K562 (cell line): Measurements from ENCODE around the gene NUP98. TPM values are rescaled to one million over a fixed set of nuclear protein-coding genes. Genes with fewer than 3 reads are reported as not detected.
A peak's percentile ranks its signal among the peaks of the same experiment; 100 is the strongest.

Experiments
- ETV6 ChIP-seq, 3 experiments: fragments of 150-350 bp in 1 of 3; sonication (generic) in 1 of 3; formaldehyde crosslinking in 1 of 3; IDR thresholded peaks; 2 replicates each; pipeline versions ENCODE4 v1.6.1 to v1.8.0; 2014 to 2022; ENCODE audit warnings: borderline replicate concordance in 2 of 3, low read depth in 2 of 3, antibody characterized with exemption in 1 of 3, low read length in 1 of 3, mild to moderate bottlenecking in 1 of 3, missing genetic modification reagents in 1 of 3
- MAZ ChIP-seq, 2 experiments: fragments of 450-650 bp in 1 of 2; sonication (generic) in 1 of 2; formaldehyde crosslinking; IDR thresholded peaks in 1 of 2; conservative IDR thresholded peaks in 1 of 2; 2 replicates each; pipeline versions ENCODE4 v1.4.0 to v1.5.0; 2020; ENCODE audit warnings: mild to moderate bottlenecking in 1 of 2, missing genetic modification reagents in 1 of 2
- NR2F6 ChIP-seq: fragments of 450-650 bp; formaldehyde crosslinking; IDR thresholded peaks from 2 replicates; pipeline ENCODE4 v1.4.0; 2020; ENCODE audit warnings: mild to moderate bottlenecking
- POLR2B ChIP-seq: fragments of 450-650 bp; IDR thresholded peaks from 2 replicates; pipeline ENCODE4 v1.6.1; 2018; ENCODE audit warnings: low read depth; ENCODE audit not compliant: partially characterized antibody
- SIX5 ChIP-seq, 2 experiments: IDR thresholded peaks; 2 replicates each; pipeline ENCODE4 v1.6.1; 2011; ENCODE audit warnings: low read length in 2 of 2, borderline replicate concordance in 1 of 2, low read depth in 1 of 2, mild to moderate bottlenecking in 1 of 2, moderate library complexity in 1 of 2; ENCODE audit not compliant: insufficient read depth in 1 of 2
- ZFPM2 ChIP-seq: fragments of 250-450 bp; sonication (Bioruptor Pico); IDR thresholded peaks from 2 replicates; pipeline ENCODE4 v1.5.1; 2022; ENCODE audit warnings: mild to moderate bottlenecking
- ZNF507 ChIP-seq: conservative IDR thresholded peaks from 2 replicates; pipeline ENCODE4 v1.6.1; 2017; ENCODE audit warnings: missing genetic modification characterization, missing compliant biosample characterization
- polyA plus RNA-seq, 8 experiments: library from polyadenylated mRNA; depleted of rRNA in 4 of 8; stranded (reverse) in 5 of 8; unstranded in 3 of 8; fragments of >200 nt; fragmentation: Nextera tagmentation in 2 of 8; fragmentation: Illumina TruSeq in 1 of 8; extraction: Ambion mirVana in 2 of 8; extraction: Trizol in 1 of 8; gene quantifications; 2 replicates each; pipeline versions ENCODE4 v1.2.1 to v1.2.3, GENCODE V29; 2011 to 2014; ENCODE audit warnings: inconsistent platforms in 1 of 8, missing spikeins in 1 of 8
- total RNA-seq, 7 experiments: library from RNA; depleted of rRNA in 6 of 7; stranded (reverse); fragments of >200 nt in 6 of 7; fragmentation: Illumina TruSeq in 2 of 7; extraction: Trizol in 2 of 7; gene quantifications; 2 replicates each; pipeline versions ENCODE4 v1.2.1 to v1.2.3, GENCODE V29; 2011 to 2021; ENCODE audit warnings: low replicate concordance in 1 of 7
- TF ChIP-seq, protein P1 (sequence below), 2 experiments: fragments of 150-350 bp in 1 of 2; IDR thresholded peaks; 2 replicates each; pipeline ENCODE4 v1.6.1; 2012 to 2016; ENCODE audit warnings: low read depth in 2 of 2, low read length in 2 of 2, mild to moderate bottlenecking in 1 of 2, moderate library complexity in 1 of 2
- TF ChIP-seq, protein P2 (sequence below): fragments of 250-450 bp; sonication (Bioruptor Pico); IDR thresholded peaks from 2 replicates; pipeline ENCODE4 v1.5.0; 2020; ENCODE audit warnings: mild to moderate bottlenecking, borderline replicate concordance
- TF ChIP-seq, protein P3 (sequence below): fragments of 250-450 bp; sonication (Bioruptor Pico); IDR thresholded peaks from 2 replicates; pipeline ENCODE4 v1.5.1; 2021; ENCODE audit warnings: mild to moderate bottlenecking
- TF ChIP-seq, protein P4 (sequence below), 2 experiments: fragments of 450-650 bp; conservative IDR thresholded peaks; 2 replicates each; pipeline ENCODE4 v1.6.1; 2017; ENCODE audit warnings: mild to moderate bottlenecking in 2 of 2, moderate library complexity in 2 of 2
- TF ChIP-seq, protein P5 (sequence below): fragments of 450-650 bp; IDR thresholded peaks from 2 replicates; pipeline ENCODE4 v1.7.1; 2018; ENCODE audit warnings: mild to moderate bottlenecking, low read depth; ENCODE audit not compliant: partially characterized antibody

Gene NUP98
- total and polyA plus RNA-seq, 9 of the 15 experiments (the other 6 are each of a cell fraction or from before 2014, with no cell fraction given), result 45.1 to 196 (median 130) TPM

DNA sequence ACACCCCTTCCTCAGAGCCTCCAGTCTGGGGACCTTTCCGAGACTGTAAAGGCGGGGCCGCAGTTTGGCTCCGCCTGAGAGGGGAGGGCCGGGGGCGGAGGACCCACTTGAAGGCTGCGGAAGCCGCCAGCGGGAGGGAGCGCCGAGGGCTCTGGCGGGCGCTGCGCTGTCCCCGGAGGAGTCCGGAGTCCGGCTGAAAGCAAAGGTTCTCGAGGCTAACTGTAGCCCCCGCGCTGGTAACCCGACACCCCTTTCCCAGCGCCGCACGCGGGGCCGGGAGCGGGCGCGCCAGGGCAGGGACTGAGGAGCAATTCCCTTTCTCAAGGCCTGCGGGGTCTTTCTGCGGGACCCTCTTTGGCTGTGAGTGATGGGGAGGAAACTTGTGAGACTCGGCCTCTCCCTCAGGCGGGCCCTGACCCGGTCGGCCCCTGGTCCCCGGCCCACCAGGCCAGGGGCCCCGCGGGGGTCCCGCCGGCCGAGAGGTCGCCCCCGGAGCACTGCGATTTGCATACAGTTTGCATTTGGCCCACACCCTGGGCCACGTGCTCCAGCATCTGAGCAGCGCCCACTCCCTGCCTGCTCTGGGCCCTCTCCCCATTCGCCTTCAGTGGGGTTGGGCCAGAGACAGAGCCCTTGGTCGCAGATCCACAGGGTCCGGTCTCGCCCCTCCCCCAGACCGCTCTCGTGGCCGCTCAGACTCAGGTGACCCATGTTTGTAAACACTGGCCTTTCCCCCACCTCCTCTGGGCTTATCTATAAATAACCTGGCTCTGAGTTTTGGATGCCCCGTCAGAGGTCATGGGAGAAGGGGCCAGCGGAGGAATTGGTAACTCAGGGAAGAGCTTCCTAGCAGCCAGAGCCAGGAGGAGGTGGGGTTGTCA, 155.0 kb downstream of the NUP98 start (continued):
- TF ChIP-seq, protein P1, sequence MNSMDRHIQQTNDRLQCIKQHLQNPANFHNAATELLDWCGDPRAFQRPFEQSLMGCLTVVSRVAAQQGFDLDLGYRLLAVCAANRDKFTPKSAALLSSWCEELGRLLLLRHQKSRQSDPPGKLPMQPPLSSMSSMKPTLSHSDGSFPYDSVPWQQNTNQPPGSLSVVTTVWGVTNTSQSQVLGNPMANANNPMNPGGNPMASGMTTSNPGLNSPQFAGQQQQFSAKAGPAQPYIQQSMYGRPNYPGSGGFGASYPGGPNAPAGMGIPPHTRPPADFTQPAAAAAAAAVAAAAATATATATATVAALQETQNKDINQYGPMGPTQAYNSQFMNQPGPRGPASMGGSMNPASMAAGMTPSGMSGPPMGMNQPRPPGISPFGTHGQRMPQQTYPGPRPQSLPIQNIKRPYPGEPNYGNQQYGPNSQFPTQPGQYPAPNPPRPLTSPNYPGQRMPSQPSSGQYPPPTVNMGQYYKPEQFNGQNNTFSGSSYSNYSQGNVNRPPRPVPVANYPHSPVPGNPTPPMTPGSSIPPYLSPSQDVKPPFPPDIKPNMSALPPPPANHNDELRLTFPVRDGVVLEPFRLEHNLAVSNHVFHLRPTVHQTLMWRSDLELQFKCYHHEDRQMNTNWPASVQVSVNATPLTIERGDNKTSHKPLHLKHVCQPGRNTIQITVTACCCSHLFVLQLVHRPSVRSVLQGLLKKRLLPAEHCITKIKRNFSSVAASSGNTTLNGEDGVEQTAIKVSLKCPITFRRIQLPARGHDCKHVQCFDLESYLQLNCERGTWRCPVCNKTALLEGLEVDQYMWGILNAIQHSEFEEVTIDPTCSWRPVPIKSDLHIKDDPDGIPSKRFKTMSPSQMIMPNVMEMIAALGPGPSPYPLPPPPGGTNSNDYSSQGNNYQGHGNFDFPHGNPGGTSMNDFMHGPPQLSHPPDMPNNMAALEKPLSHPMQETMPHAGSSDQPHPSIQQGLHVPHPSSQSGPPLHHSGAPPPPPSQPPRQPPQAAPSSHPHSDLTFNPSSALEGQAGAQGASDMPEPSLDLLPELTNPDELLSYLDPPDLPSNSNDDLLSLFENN (IDR thresholded peaks at IDR 0.05; ENCODE audit: low read depth in 2 of 2, low read length in 2 of 2), result no peak
- TF ChIP-seq ZFPM2 (CRISPR knock-in tag), result no peak
- no peak for TF ChIP-seq NR2F6
- TF ChIP-seq, protein P2, sequence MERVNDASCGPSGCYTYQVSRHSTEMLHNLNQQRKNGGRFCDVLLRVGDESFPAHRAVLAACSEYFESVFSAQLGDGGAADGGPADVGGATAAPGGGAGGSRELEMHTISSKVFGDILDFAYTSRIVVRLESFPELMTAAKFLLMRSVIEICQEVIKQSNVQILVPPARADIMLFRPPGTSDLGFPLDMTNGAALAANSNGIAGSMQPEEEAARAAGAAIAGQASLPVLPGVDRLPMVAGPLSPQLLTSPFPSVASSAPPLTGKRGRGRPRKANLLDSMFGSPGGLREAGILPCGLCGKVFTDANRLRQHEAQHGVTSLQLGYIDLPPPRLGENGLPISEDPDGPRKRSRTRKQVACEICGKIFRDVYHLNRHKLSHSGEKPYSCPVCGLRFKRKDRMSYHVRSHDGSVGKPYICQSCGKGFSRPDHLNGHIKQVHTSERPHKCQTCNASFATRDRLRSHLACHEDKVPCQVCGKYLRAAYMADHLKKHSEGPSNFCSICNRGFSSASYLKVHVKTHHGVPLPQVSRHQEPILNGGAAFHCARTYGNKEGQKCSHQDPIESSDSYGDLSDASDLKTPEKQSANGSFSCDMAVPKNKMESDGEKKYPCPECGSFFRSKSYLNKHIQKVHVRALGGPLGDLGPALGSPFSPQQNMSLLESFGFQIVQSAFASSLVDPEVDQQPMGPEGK (CRISPR knock-in tag), result no peak
- no peak for TF ChIP-seq SIX5 (IDR thresholded peaks at IDR 0.05; ENCODE audit: borderline replicate concordance in 1 of 2, insufficient read depth in 1 of 2, low read depth in 1 of 2, low read length in 2 of 2)
- TF ChIP-seq ETV6 (IDR thresholded peaks at IDR 0.05; ENCODE audit: borderline replicate concordance in 1 of 2, low read depth in 2 of 2, low read length in 1 of 2), result no peak
- TF ChIP-seq ETV6 (CRISPR knock-in tag; IDR thresholded peaks at IDR 0.05; ENCODE audit: borderline replicate concordance), result no peak
- TF ChIP-seq, protein P3, sequence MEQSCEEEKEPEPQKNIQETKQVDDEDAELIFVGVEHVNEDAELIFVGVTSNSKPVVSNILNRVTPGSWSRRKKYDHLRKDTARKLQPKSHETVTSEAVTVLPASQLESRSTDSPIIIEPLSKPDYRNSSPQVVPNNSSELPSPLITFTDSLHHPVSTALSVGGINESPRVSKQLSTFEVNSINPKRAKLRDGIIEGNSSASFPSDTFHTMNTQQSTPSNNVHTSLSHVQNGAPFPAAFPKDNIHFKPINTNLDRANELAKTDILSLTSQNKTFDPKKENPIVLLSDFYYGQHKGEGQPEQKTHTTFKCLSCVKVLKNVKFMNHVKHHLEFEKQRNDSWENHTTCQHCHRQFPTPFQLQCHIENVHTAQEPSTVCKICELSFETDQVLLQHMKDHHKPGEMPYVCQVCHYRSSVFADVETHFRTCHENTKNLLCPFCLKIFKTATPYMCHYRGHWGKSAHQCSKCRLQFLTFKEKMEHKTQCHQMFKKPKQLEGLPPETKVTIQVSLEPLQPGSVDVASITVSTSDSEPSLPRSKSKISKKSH, result no peak
- TF ChIP-seq, protein P4, sequence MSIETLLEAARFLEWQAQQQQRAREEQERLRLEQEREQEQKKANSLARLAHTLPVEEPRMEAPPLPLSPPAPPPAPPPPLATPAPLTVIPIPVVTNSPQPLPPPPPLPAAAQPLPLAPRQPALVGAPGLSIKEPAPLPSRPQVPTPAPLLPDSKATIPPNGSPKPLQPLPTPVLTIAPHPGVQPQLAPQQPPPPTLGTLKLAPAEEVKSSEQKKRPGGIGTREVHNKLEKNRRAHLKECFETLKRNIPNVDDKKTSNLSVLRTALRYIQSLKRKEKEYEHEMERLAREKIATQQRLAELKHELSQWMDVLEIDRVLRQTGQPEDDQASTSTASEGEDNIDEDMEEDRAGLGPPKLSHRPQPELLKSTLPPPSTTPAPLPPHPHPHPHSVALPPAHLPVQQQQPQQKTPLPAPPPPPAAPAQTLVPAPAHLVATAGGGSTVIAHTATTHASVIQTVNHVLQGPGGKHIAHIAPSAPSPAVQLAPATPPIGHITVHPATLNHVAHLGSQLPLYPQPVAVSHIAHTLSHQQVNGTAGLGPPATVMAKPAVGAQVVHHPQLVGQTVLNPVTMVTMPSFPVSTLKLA (conservative IDR thresholded peaks at IDR 0.05), result peak; percentile 98
- peak; percentile 54 to 77 for TF ChIP-seq MAZ (CRISPR knock-in tag; conservative IDR thresholded peaks at IDR 0.05 in 1 of 2, IDR thresholded peaks at IDR 0.05 in 1 of 2)
- no peak for TF ChIP-seq ZNF507 (tag)
- TF ChIP-seq POLR2B, result peak; percentile 62
- TF ChIP-seq, protein P5, sequence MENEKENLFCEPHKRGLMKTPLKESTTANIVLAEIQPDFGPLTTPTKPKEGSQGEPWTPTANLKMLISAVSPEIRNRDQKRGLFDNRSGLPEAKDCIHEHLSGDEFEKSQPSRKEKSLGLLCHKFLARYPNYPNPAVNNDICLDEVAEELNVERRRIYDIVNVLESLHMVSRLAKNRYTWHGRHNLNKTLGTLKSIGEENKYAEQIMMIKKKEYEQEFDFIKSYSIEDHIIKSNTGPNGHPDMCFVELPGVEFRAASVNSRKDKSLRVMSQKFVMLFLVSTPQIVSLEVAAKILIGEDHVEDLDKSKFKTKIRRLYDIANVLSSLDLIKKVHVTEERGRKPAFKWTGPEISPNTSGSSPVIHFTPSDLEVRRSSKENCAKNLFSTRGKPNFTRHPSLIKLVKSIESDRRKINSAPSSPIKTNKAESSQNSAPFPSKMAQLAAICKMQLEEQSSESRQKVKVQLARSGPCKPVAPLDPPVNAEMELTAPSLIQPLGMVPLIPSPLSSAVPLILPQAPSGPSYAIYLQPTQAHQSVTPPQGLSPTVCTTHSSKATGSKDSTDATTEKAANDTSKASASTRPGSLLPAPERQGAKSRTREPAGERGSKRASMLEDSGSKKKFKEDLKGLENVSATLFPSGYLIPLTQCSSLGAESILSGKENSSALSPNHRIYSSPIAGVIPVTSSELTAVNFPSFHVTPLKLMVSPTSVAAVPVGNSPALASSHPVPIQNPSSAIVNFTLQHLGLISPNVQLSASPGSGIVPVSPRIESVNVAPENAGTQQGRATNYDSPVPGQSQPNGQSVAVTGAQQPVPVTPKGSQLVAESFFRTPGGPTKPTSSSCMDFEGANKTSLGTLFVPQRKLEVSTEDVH, result no peak
